ENCODE measurements around the gene NME3. TPM values are rescaled to one million over a fixed set of nuclear protein-coding genes. Genes with fewer than 3 reads are reported as not detected.

The NME3 gene
- total and polyA plus RNA-seq, 9 of the 15 experiments (the other 6 are each of a cell fraction or from before 2014, with no cell fraction given): 0.68 to 76.3 (median 11.5) TPM

DNA sequence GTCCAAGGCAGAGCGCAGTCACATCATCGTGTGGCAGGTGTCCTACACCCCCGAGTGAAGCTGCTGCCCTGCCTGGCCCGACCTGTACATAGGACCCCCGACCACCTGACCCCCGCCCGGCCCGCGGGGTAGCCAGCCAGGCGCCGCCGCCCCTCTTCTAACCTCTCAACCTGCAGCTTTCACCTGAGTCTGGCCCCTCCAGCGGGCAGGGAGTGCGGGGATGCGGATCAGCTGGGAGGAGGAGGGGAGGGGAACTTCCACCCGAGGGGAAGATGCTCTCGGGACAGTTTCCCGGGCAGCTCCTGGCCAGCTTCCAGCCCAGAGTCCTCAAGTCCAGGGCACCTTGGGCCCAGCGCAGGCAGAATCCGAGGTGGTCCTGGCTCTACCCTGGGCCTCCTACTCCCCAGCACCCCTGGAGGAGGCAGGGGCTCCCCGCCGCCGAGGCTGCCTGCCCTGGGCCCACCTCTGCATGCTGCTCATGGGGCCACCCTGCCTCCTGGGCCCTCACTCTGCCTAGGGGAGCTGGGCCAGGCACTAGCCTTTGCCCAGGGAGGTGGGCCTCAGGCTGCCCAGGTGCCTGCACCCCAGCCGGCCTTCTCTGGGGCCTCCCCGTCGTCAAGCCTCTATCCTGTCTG lies 2.5 kb downstream of the NME3 start:
- ChIA-PET POLR2A (interaction anchor here (0.7 to 1.5 kb wide), 5 partner anchors 9 to 196 kb away, joined by 3 to 4 read pairs (median 3); partner anchors contain the start of genes NUBP2, RPS2 and SPSB3), CTCF (ENCODE audit: low intra/inter-chr PET ratio) (no interaction called here)
- in situ Hi-C loops (cut with MboI): no loop called here
- H3K36me3 ChIP-seq (ENCODE audit: control insufficient read depth, insufficient read depth, low read length): peaks cover 74% of the 10 kb centered on the region; the same call in 2 of the 3 replicates
- peaks cover 39% of the 10 kb centered on the region for H3K79me2 ChIP-seq (ENCODE audit: control insufficient read depth, insufficient read depth, low read length)
- no peak for ATAC-seq
- peaks cover 13 to 94% of the 10 kb centered on the region in 2 experiments; a peak in 4 of 5 replicates for H3K4me1 ChIP-seq (replicated peaks in 1 of 2; ENCODE audit: control insufficient read depth in 2 of 2, insufficient read depth in 2 of 2, low read length in 2 of 2)
- no peak overlapping the region for H3K27ac ChIP-seq (ENCODE audit: extremely low read depth, low read depth, low read length)
- DNase-seq (ENCODE audit: extremely low read depth in 1 of 4, low spot score in 3 of 4): no peak
- 0 out of 2 replicates have a peak, but pooled peaks cover 8% of the 10 kb centered on the region for H4K20me1 ChIP-seq (replicated peaks; ENCODE audit: control insufficient read depth, insufficient read depth, low read length)
- no peaks in the 10 kb centered on the region for H3K9me1 ChIP-seq (ENCODE audit: control insufficient read depth, insufficient read depth, low read length)
- 86% methylated on average over 18 of the region's 26 CpGs for WGBS (ENCODE audit: insufficient coverage, low coverage, missing lambda C conversion rate)
- BruUV-seq (replicated peaks): no TSS peak
- no peak overlapping the region for H2AFZ ChIP-seq (ENCODE audit: low read depth, low read length)
- intact Hi-C loops (cut with micrococcal nuclease): no loop called here
- peak overlapping the region in 1 of 2 experiments; percentile 93; a peak in 1 of 4 replicates for H3K9ac ChIP-seq (ENCODE audit: insufficient read depth in 1 of 2, low read depth in 2 of 2, low read length in 2 of 2)
- no peak overlapping the region for H3K4me3 ChIP-seq
- no peaks in the 10 kb centered on the region for H3K9me3 ChIP-seq (replicated peaks; ENCODE audit: control insufficient read depth, insufficient read depth, low read depth, low read length)
- H3K27me3 ChIP-seq (ENCODE audit: control insufficient read depth in 2 of 2, insufficient read depth in 2 of 2, low read length in 2 of 2): no peaks in the 10 kb centered on the region
- H3K4me2 ChIP-seq (ENCODE audit: insufficient read depth, low read length): no peak overlapping the region
- FAIRE-seq: no peak
- no peak for TF ChIP-seq CBX5 (IDR thresholded peaks at IDR 0.05; ENCODE audit: borderline replicate concordance, low read depth)
- no peak for TF ChIP-seq ELF4 (CRISPR knock-in tag; IDR thresholded peaks at IDR 0.05)
- no peak for TF ChIP-seq ZKSCAN8 (CRISPR knock-in tag; IDR thresholded peaks at IDR 0.05)
- TF ChIP-seq PKNOX1 (IDR thresholded peaks at IDR 0.05): no peak
- TF ChIP-seq NFATC3 (IDR thresholded peaks at IDR 0.05): no peak
- TF ChIP-seq PHB2 (IDR thresholded peaks at IDR 0.05; ENCODE audit: low read depth): no peak
- peak; percentile 24; the same call in 1 of the 2 replicates for TF ChIP-seq NFIC (IDR thresholded peaks at IDR 0.05)
- TF ChIP-seq JUND (IDR thresholded peaks at IDR 0.05; ENCODE audit: borderline replicate concordance, low read depth, low read length): no peak
- TF ChIP-seq JUND (tag; IDR thresholded peaks at IDR 0.05; ENCODE audit: borderline replicate concordance, low read depth, low read length): no peak
- TF ChIP-seq ZNF311 (CRISPR knock-in tag; IDR thresholded peaks at IDR 0.05): no peak
- no peak for TF ChIP-seq ADNP (tag; IDR thresholded peaks at IDR 0.05)
- TF ChIP-seq HLTF (IDR thresholded peaks at IDR 0.05): no peak
- TF ChIP-seq SUPT5H (IDR thresholded peaks at IDR 0.05): 0 out of 2 replicates have a peak, but pooled peaks have one; percentile 5
- TF ChIP-seq TAF7 (tag; IDR thresholded peaks at IDR 0.05): no peak
- TF ChIP-seq TFAP4 (CRISPR knock-in tag; IDR thresholded peaks at IDR 0.05; ENCODE audit: borderline replicate concordance): peak; percentile 50; the same call in 1 of the 2 replicates
- TF ChIP-seq ZNF717 (CRISPR knock-in tag; IDR thresholded peaks at IDR 0.05): 0 out of 2 replicates have a peak, but pooled peaks have one; percentile 16
- no peak for TF ChIP-seq HNRNPUL1 (IDR thresholded peaks at IDR 0.05; ENCODE audit: low read length)
- TF ChIP-seq ZNF699 (CRISPR knock-in tag; IDR thresholded peaks at IDR 0.05; ENCODE audit: insufficient replicate concordance): no peak
- no peak for TF ChIP-seq SMARCA5 (IDR thresholded peaks at IDR 0.05)
